Neutrophil (primary cell): ENCODE data around the gene EFNB2.
A peak's percentile ranks its signal among the peaks of the same experiment; 100 is the strongest.

Source experiments
- H3K27ac ChIP-seq: fragments of 200-600 bp; sonication (generic); 2 replicates; pipeline ENCODE4 v1.5.1; 2016; ENCODE audit warnings: mild to moderate bottlenecking, moderate library complexity
- H3K27me3 ChIP-seq: fragments of 200-600 bp; sonication (generic); 2 replicates; pipeline ENCODE4 v1.6.0; 2016; ENCODE audit warnings: mild to moderate bottlenecking
- H3K36me3 ChIP-seq: fragments of 200-600 bp; sonication (generic); 2 replicates; pipeline ENCODE4 v1.5.1; 2017
- H3K4me1 ChIP-seq, 2 experiments: fragments of 200-600 bp in 1 of 2; sonication (generic) in 1 of 2; 1 replicate in 1 of 2; 2 replicates in 1 of 2; pipeline versions ENCODE4 v1.5.1 to v1.6.1; 2013 to 2016; ENCODE audit warnings: low read depth in 1 of 2, low read length in 1 of 2, mild to moderate bottlenecking in 1 of 2, moderate library complexity in 1 of 2; ENCODE audit not compliant: control insufficient read depth in 1 of 2, insufficient read depth in 1 of 2
- H3K4me3 ChIP-seq, 2 experiments: fragments of 200-600 bp in 1 of 2; sonication (generic) in 1 of 2; 1 replicate in 1 of 2; 2 replicates in 1 of 2; pipeline ENCODE4 v1.5.1; 2013 to 2016; ENCODE audit warnings: low read depth in 1 of 2, low read length in 1 of 2, mild to moderate bottlenecking in 1 of 2, moderate library complexity in 1 of 2
- H3K9me3 ChIP-seq: fragments of 200-600 bp; sonication (generic); 2 replicates; pipeline ENCODE4 v1.5.1; 2016
- CTCF ChIP-seq: fragments of 200-600 bp; sonication (generic); IDR thresholded peaks from 2 replicates; pipeline ENCODE4 v1.5.1; 2016; ENCODE audit warnings: antibody characterized with exemption

EFNB2 gene

GRCh38 chr13:106558527-106558926 lies 23.1 kb upstream of the EFNB2 start:
- H3K27me3 ChIP-seq = no peaks in the 10 kb centered on the region
- peaks cover 59% of the 10 kb centered on the region for H3K36me3 ChIP-seq
- TF ChIP-seq CTCF = no peak

GRCh38 chr13:106555631-106556328 lies 20.3 kb upstream of the EFNB2 start:
- no peak for TF ChIP-seq CTCF
- Histone ChIP-seq H3K36me3 (peaks cover 75% of the 10 kb centered on the region), H3K4me3 (no peak overlapping the region), H3K27me3 (no peaks in the 10 kb centered on the region), H3K4me1 (no peaks in the 10 kb centered on the region), H3K27ac (no peak overlapping the region), H3K9me3 (no peaks in the 10 kb centered on the region)

More at GRCh38 chr13:106558527-106558926, 23.1 kb upstream of the EFNB2 start:
- no peaks in the 10 kb centered on the region for H3K9me3 ChIP-seq
- H3K4me3 ChIP-seq = no peak overlapping the region
- H3K27ac ChIP-seq = no peak overlapping the region
- H3K4me1 ChIP-seq = peaks cover 0 to 4% of the 10 kb centered on the region in 2 experiments

GRCh38 chr13:106551751-106552150 lies 16.3 kb upstream of the EFNB2 start:
- Histone ChIP-seq H3K4me1 (no peaks in the 10 kb centered on the region), H3K36me3 (peaks cover 61% of the 10 kb centered on the region), H3K4me3 (no peak overlapping the region), H3K27ac (peak overlapping the region; percentile 20), H3K27me3 (no peaks in the 10 kb centered on the region), H3K9me3 (no peaks in the 10 kb centered on the region)
- no peak for TF ChIP-seq CTCF

GRCh38 chr13:106551350-106551749 lies 15.9 kb upstream of the EFNB2 start:
- no peaks in the 10 kb centered on the region for H3K4me1 ChIP-seq
- peaks cover 61% of the 10 kb centered on the region for H3K36me3 ChIP-seq
- H3K27ac ChIP-seq = peak overlapping the region; percentile 20
- H3K9me3 ChIP-seq = no peaks in the 10 kb centered on the region
- TF ChIP-seq CTCF = no peak
- H3K27me3 ChIP-seq = no peaks in the 10 kb centered on the region
- H3K4me3 ChIP-seq = no peak overlapping the region

GRCh38 chr13:106550570-106551135 lies 15.2 kb upstream of the EFNB2 start:
- peak overlapping the region; percentile 20 for H3K27ac ChIP-seq
- H3K27me3 ChIP-seq = no peaks in the 10 kb centered on the region
- H3K4me3 ChIP-seq = no peak overlapping the region
- no peak for TF ChIP-seq CTCF
- no peaks in the 10 kb centered on the region for H3K4me1 ChIP-seq
- peaks cover 55% of the 10 kb centered on the region for H3K36me3 ChIP-seq
- H3K9me3 ChIP-seq = no peaks in the 10 kb centered on the region
